Measurements from ENCODE around the gene PGBD1.

PGBD1 gene

GRCh38 chr6:28345201-28345600 lies 63.8 kb downstream of the PGBD1 start:
- DNase-seq (ENCODE audit: insufficient read length, low spot score) (no peak), FAIRE-seq (no peak)
- no peak for TF ChIP-seq CTCF (IDR thresholded peaks at IDR 0.05; ENCODE audit: insufficient read depth, missing control alignments)

- FAIRE-seq, result no peak
- TF ChIP-seq CTCF (IDR thresholded peaks at IDR 0.05; ENCODE audit: insufficient read depth, missing control alignments), result no peak
- DNase-seq (ENCODE audit: insufficient read length, low spot score), result no peak
These were observed 65.7 kb downstream of the PGBD1 start for GRCh38 chr6:28347119-28347518.

GRCh38 chr6:28349344-28349891 lies 68.0 kb downstream of the PGBD1 start:
- DNase-seq (ENCODE audit: insufficient read length, low spot score) (no peak), FAIRE-seq (no peak)
- no peak for TF ChIP-seq CTCF (IDR thresholded peaks at IDR 0.05; ENCODE audit: insufficient read depth, missing control alignments)

GRCh38 chr6:28349892-28350737 lies 68.7 kb downstream of the PGBD1 start, which contains the start of gene ZKSCAN3:
ZKSCAN3 (plus strand) TSS chr6:28349947; CDS start chr6:28359587, 9,640 bp downstream.
- DNase-seq (ENCODE audit: insufficient read length, low spot score), result peak; percentile 75
- FAIRE-seq, result no peak
- no peak for TF ChIP-seq CTCF (IDR thresholded peaks at IDR 0.05; ENCODE audit: insufficient read depth, missing control alignments)

GRCh38 chr6:28351087-28351486 lies 69.7 kb downstream of the PGBD1 start:
- FAIRE-seq (no peak), DNase-seq (ENCODE audit: insufficient read length, low spot score) (no peak)
- no peak for TF ChIP-seq CTCF (IDR thresholded peaks at IDR 0.05; ENCODE audit: insufficient read depth, missing control alignments)

GRCh38 chr6:28351493-28351925 lies 70.1 kb downstream of the PGBD1 start:
- TF ChIP-seq CTCF (IDR thresholded peaks at IDR 0.05; ENCODE audit: insufficient read depth, missing control alignments), result no peak
- DNase-seq (ENCODE audit: insufficient read length, low spot score), result no peak
- no peak for FAIRE-seq

All from D721Med (cell line).